GM21423 (cell line): ENCODE data around the gene PIM3.

Source experiments
- ATAC-seq: cut with Tn5 transposase; IDR thresholded peaks from one replicate; pipeline ENCODE4 v1.9.1; 2021; ENCODE audit warnings: mild to moderate bottlenecking, moderate library complexity; ENCODE audit not compliant: unreplicated experiment

The PIM3 gene

DNA sequence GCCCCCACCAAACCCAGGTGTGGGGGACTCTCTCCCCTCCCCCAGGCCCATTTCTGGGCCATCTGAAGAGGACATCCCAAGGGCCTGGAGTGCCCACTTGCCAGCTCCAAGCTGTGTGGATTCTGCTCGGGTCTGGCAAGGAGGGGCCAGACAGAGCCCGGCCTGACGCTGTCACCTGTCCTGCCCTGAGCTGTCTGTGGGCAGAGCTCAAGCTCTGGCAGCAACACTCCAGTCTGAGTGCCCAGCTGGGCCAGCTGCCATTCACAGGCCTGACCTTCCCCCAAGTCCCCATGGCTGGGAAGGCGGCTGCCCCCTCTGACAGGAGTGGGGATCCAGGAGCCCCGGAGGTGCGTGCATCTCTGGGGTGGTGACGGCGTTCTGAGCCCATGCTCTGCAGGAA is 6.2 kb upstream of the PIM3 start:
- no peak for ATAC-seq

DNA sequence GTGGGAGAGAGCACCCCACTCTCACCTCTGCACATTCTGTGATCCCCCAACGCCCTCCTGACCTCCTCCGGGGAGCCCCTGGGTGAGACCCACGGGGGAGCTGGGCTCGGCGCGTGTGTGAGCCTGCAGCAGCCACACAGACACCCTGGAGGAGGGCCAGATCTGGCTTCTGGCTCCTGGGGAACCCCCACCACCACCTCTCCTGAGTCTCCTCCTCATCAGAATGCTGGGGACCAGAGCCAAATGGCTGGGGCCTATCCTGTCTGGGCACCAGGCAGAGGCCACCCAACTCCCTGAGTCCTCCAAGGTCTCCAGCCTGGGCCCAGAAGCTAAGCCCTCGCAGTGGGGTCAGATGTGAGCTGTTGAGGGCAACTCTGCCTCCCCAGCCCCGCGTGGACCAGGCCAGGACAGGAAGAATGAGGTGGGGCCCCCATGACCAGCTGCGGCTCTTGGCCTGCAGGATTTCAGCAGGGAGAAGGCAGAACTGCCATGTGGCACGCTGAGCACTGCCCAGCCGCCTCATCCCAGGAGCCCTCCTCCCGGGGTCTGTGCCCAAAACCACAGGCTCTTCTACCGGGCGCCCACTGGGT is 5.5 kb upstream of the PIM3 start:
- ATAC-seq: no peak

DNA sequence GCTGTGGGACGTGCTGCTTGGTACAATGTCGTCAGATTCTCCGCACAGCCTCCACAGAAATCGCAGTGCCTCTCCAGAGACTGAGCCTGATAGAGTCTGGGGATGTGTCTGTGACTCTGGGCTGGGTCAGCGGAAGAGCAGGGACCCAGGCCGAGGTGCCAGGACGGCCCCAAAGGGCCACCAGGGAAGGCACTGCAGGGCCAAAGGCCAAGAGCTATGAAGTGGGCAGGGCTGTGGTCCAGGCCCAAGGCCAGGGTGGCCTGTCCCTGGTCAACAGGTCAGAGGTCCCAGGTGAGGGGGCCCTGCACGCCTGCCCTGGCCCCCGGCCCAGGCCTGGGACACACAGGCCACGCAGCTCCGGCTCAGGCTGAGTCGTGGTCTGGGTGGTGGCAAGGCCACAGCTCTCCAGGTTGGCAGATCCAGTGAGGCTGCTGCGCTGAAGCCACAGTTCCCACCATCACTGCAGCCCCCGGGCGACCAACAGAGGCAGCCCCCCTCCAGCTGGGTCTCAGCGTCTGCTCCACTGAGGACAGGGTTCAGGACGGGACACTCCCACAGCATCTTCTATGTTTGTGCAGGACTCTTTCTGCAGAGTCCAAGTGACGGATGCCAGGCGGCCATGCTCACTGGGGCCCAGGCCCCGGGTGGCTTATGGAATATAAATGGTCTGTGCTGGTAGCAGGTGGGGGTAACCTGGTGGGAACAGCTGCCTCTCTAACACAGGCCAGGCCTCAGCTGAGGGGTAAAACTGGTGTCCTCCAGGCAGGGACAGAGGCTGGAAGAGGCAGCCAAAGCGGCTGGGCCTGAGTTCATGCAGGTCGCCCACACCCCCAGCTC is 4.8 kb upstream of the PIM3 start:
- no peak for ATAC-seq

DNA sequence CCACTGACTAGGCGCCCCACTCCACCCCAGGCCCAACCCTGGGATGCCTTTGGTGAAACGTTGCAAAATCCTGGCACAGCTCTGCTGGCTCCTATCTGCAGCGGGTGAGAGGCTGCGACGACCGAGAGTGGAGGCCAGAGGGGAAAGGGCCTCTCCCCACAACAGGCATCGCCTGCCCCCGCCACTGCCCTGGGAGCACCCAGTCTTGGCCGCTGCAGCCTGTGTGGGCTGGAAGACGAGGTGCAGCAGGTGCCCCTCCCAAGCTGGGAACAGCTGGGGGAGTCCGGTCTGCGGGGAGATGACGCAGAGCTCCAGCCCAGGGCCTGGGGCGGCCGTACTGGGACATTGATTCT is 4.2 kb upstream of the PIM3 start:
- ATAC-seq: no peak

DNA sequence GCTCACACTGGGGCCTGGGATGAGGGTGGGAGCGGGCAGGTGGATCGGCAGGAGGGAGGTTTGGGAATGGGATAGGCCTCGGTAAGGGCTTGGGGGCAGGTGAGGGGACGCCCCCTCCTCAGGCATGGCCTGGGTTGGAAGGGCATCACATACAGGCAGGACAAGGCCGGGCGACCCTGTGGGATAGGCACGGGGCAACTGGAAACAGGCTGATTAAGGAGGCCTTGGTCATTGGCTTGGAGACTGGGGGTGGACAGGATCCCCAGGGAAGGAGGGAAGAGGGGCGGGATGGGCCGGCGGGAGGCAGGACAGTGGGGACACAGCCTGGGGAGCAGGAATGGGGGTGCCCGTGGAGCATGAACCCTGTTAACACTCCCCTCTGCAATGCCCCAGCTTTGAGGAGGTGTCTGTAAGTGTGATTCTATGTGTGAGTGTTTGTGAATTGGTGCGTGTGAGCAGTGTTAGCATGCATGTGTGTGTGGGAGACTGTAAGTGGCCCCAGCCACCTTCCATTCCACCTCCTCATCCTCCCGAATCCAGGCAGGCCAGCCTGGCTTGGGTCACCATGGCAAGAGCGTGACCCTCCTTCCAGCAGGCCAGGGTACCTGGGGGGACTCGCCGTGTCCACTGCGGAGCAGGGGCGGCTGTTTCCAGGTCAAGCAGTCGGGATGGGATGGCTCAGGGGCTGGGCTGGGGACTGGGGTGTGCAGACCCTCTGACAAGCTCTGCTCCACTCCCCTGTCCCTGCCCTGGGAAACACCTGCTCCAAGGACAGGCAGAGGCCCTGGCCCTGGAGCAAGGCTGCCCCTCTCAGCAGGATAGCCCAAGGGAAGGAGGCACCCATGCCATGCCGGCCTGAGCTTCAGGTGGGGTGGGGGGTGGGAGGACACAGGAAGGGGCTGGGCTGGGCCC is 3.4 kb upstream of the PIM3 start:
- no peak for ATAC-seq

DNA sequence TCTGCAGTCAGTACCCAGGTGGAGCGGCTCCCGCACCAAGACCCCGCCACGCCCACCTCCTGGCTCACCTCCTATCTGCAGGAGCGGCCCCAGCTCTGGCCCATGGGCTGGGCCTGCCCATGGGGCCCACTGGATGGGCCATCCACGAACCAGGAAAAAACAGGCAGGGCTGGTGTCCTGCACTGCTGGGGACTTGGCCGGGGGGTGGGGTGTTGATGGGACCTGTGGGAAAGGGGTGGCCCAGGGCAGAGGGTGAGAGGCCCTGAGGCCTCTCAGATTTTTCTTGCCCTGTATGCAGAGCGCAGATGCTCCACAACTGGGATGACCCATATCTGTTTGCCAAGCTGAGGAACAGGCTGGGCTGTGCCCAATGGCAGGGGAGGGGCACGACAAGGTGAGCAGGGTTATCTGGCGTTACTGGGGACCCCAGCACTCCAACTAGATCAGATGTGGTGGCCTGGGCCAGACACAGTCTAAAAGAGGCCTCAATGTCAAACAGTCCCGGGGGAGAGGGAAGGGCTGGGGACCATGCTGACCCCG is 2.7 kb upstream of the PIM3 start:
- ATAC-seq: no peak

DNA sequence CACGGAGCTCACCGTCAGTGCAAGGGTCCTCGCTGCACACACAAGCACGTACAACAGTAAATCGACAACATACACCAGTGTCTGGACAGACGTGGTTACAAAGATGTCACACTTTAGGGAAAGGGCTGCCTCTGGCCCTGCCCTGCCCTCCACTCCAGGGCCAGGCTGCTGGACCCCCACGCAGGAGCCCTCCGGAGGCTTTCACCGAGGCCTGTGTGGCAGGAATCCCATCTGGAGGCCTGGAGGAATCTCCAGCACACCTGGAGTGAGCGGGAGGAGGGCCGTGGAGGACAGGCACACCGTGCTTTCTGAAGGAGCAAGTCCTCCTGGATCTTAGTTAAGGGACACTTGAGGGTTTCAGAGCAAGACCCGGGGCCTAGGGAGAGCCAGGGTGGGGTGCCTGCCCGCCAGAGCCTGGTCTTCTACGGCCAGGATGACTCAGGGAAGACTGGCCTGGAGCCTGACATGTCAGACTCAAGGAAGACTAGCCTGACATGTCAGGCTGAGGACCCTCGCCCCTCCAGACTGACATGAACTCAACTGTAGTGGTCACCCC is 2.1 kb upstream of the PIM3 start:
- no peak for ATAC-seq

DNA sequence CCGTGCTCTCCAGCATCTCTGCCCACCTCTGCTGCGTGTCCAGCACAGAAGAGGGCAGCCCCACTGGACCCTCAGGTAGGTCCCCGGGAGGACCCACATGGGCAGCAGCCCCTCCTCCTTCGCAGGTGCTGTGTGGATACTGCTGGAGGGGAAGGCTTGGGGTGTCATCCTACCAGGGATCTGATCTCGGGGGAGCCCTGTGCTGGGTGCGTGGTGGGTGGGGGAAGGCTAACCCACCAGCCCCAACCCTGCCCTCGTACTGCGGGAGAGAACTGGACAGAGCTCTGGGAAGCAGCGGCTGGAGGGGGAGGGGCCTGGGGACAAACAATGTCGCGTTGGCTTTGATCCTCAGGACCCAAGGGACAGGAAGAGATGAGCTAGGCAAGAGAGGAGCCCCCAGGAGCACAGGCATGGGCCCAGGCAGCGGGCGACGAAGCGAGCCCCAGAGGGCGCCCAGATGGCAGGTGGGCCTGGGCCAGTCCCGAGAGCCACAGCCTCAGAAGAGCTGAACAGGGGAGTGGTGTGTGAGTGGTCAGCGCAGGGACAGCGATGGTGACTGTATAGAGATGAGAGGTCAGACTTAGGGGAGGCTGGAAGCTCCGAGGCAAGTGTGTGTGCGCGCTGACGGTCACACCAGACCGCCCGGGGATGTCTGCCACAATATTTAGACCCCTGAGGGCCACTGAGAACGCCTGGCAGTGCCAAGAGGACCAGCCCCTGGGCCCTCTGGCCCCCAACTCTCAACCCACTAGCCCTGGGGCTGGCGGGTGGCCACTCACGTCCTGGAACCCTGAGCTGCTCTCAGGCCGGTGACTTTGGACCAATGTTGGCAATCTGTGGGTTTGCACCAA is 1.4 kb upstream of the PIM3 start:
- ATAC-seq: no peak

DNA sequence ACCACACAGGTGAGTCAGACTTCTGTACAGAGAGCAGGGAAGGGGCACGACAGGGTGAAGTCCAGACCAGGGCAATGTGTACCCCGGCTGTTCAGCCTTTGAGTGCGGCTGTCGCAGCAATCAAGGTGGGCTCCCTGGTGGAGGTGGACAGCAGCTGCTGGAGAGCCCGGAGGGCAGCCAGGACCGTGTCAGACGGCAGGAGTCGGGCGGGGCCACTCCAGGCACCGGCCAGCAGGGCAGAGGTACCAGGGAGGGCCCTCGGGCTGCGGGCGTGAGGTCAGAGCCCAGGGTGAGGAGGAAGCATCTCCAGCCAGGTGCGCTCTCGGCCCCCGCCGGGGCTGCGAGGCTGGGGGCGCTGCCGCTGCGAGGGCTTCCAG is 802 bp upstream of the PIM3 start:
- peak; percentile 0 for ATAC-seq

DNA sequence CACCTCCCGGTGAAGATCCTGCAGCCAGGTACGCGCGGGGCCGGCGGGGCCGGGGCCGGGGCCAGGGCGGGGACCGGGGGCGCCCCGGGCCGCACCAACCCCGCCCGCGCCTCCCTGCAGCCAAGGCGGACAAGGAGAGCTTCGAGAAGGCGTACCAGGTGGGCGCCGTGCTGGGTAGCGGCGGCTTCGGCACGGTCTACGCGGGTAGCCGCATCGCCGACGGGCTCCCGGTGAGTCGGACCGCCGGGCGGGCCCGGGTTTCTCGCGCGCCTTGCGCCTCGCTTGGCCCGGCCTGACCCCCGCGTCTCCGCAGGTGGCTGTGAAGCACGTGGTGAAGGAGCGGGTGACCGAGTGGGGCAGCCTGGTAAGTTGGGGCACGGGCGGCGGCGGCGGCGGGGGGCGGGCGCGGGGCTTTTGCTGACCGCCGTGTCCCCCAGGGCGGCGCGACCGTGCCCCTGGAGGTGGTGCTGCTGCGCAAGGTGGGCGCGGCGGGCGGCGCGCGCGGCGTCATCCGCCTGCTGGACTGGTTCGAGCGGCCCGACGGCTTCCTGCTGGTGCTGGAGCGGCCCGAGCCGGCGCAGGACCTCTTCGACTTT is 531 bp downstream of the PIM3 start:
- no peak for ATAC-seq

DNA sequence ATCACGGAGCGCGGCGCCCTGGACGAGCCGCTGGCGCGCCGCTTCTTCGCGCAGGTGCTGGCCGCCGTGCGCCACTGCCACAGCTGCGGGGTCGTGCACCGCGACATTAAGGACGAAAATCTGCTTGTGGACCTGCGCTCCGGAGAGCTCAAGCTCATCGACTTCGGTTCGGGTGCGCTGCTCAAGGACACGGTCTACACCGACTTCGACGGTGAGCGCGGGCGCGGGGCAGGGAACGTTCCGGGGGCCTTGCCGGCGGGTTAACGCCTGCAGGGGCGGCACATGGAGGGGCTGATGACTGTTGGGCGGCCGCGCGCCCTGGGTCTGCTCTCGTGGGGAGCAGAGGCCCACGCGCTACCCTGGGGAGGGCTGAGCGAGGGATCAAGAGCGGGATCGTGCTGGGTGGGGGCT is 1.0 kb downstream of the PIM3 start:
- ATAC-seq: no peak

DNA sequence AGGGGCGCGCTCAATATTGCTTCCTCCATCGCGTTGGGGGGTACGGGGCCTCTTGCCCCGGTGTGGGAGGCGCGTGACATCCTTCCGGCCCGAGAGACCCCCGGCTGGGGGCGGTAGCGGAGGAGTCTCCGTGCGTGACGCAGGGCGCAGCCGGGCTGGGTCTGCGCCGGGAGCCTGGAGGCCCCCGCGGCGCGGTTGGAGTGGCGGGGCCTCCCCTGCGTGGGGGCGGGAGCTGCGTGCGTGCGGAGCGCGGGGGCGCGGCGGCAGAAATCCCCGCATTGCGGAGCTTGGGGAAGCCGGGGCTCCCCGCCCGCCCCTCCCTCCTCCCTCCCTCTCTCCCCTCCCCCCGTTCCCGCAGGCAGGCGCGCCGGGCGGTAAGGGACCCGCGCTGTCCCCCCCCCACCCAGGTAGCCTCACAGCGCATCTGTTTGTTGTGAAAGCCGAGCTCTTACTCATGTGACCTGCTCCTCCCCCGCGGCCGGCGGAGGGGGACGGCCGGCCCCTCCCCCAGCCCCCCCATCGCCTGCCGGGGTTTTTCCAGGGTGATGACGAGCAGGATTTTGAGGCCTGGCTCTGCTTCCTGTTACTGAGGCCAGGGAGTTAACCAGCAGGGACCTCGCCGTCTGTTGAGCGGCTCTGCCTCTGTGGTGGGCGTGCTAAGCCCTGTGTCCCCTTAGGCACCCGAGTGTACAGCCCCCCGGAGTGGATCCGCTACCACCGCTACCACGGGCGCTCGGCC is 1.6 kb downstream of the PIM3 start:
- peak; percentile 20 for ATAC-seq

DNA sequence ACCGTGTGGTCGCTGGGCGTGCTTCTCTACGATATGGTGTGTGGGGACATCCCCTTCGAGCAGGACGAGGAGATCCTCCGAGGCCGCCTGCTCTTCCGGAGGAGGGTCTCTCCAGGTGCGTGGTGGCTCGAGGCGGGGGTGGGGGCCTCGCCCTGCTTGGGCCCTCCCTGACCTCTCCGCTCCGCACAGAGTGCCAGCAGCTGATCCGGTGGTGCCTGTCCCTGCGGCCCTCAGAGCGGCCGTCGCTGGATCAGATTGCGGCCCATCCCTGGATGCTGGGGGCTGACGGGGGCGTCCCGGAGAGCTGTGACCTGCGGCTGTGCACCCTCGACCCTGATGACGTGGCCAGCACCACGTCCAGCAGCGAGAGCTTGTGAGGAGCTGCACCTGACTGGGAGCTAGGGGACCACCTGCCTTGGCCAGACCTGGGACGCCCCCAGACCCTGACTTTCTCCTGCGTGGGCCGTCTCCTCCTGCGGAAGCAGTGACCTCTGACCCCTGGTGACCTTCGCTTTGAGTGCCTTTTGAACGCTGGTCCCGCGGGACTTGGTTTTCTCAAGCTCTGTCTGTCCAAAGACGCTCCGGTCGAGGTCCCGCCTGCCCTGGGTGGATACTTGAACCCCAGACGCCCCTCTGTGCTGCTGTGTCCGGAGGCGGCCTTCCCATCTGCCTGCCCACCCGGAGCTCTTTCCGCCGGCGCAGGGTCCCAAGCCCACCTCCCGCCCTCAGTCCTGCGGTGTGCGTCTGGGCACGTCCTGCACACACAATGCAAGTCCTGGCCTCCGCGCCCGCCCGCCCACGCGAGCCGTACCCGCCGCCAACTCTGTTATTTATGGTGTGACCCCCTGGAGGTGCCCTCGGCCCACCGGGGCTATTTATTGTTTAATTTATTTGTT is 2.4 kb downstream of the PIM3 start:
- ATAC-seq: no peak

DNA sequence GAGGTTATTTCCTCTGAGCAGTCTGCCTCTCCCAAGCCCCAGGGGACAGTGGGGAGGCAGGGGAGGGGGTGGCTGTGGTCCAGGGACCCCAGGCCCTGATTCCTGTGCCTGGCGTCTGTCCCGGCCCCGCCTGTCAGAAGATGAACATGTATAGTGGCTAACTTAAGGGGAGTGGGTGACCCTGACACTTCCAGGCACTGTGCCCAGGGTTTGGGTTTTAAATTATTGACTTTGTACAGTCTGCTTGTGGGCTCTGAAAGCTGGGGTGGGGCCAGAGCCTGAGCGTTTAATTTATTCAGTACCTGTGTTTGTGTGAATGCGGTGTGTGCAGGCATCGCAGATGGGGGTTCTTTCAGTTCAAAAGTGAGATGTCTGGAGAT is 3.1 kb downstream of the PIM3 start:
- no peak for ATAC-seq

DNA sequence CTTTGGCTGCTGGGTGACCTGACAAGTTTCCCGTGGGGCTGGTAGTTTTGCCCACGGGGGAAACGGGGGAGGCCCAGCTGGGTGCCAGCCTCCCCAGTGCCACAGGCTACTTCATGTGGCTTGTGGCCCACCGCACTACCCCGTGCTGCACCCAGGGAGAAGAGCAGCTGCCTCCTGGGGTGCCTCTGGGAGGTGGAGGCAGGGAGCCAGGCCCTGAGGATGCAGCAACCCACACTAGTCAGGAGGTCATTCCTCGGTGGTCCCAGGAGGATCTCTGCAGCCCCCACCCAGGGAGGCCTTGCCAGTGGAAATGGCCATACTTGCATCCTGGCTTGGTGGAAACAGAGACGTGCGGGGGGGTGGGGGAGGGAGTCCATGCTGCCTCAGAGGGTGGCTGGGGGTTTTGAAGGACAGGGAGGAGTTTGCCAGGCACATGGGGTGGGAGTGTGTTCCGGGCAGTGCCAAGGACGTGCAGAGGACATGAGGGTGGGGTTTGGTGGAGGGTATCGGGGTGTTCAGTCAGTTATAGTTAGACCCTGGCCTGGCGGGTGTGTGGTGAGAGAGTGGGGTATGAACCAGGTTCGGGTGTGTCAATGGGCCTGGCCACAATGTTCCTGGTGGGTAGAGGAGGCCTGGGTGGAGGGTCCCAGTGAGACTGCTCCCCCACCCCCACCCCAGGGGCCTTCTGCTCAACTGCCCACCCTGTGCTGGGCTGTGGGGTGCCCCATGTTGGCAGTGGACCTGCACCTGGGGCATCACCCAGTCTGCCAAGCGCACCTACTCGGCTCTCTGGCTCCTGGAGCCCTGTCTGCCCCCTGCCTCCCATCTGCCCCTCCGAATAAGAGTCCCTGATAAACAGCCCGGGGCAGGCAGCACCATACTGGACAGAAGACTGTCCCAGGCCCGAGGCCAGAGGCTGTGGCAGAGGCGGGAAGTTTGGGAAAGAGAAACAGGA is 3.8 kb downstream of the PIM3 start:
- no peak for ATAC-seq

DNA sequence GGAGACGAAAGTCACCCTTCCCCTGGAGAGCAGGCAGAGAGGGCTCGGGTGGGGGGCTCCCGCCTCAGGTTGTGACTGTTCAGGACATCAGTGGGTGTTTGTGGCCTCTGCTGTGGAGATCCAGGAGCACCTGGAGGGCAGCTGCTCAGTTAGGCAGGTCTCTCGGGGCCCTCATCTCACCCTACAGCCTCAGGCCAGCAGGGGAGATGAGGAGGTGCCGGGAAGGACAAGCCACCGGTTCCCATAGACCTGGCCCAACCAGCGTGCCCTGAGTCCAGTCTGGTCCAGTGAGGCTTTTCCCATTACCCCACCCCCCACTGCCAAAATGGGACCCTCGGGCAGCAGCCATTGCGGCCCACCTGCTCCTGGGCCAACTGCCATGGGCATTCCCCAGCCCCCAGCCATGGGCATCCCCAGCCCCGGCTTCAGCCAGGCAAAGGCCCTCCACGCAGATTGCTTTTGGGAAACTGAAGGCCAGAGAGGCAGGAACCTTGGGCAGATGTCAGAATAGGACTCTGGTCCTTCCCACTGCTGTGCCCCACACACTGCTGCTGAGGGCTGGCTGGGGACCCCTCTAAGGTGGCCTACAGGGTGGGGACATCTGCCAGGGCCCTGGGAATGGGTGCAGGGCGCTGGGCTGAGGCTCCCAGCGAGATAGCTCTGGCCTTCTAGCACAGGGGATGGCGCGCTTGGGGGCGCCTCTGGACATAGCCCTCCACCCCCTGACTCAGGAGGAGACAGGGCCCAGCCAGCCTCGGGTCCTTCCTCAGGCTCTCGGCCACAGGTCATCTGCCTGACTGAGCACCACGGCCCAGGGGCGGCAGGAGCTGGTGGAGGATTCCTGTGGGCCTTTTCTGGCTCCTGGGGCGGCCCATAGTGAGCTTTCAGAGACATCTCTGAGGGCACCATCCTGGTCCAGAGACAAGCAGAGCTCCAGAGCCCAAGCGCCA is 4.8 kb downstream of the PIM3 start:
- no peak for ATAC-seq
